Suppressor macrophage (primary cell): ENCODE data around the gene TBPL2.
A peak's percentile ranks its signal among the peaks of the same experiment; 100 is the strongest.
"Not testable (repeated sequence)": the region's sequence is repeated elsewhere in the genome, so short reads cannot be mapped to it uniquely, and the experiment has no call there.

Source experiments
- DNase-seq, 4 experiments: peaks; one replicate each; pipeline ENCODE4 v3.0.0-alpha.2; 2020 to 2022

The TBPL2 gene

GRCh38 chr14:55438066-55438683, 2.2 kb downstream of the TBPL2 start:
- DNase-seq: peak in 3 of 4 experiments; percentile 30 to 51 (median 48)

- no peak for DNase-seq
These were observed 3.5 kb downstream of the TBPL2 start for GRCh38 chr14:55436931-55437330.

- no peak for DNase-seq
These were observed 3.9 kb downstream of the TBPL2 start for GRCh38 chr14:55436519-55436918.

- DNase-seq: no peak
These were observed 5.6 kb downstream of the TBPL2 start for GRCh38 chr14:55434805-55435174.

GRCh38 chr14:55433880-55434804, 6.3 kb downstream of the TBPL2 start:
- no peak for DNase-seq

- no peak for DNase-seq
These were observed 7.8 kb downstream of the TBPL2 start for GRCh38 chr14:55432628-55433027.

GRCh38 chr14:55430024-55430690, 10.3 kb downstream of the TBPL2 start:
- peak; percentile 45 to 73 (median 63) for DNase-seq

GRCh38 chr14:55427439-55427838, 13.0 kb downstream of the TBPL2 start:
- no peak for DNase-seq

GRCh38 chr14:55426891-55427290, 13.5 kb downstream of the TBPL2 start:
- no peak for DNase-seq

GRCh38 chr14:55425091-55425490, 15.3 kb downstream of the TBPL2 start:
- no peak for DNase-seq

GRCh38 chr14:55423969-55424368, 16.4 kb downstream of the TBPL2 start:
- DNase-seq: no peak

- DNase-seq: not testable (repeated sequence)
These were observed 18.1 kb downstream of the TBPL2 start for GRCh38 chr14:55422338-55422737.

GRCh38 chr14:55419663-55420062, 20.8 kb downstream of the TBPL2 start:
- DNase-seq: no peak

GRCh38 chr14:55418411-55418810, 22.0 kb downstream of the TBPL2 start:
- no peak for DNase-seq

GRCh38 chr14:55417955-55418354, 22.5 kb downstream of the TBPL2 start:
- no peak for DNase-seq

- DNase-seq: peak; percentile 34 to 64 (median 39)
These were observed 23.6 kb downstream of the TBPL2 start for GRCh38 chr14:55416866-55417265.

- no peak for DNase-seq
These were observed 25.9 kb downstream of the TBPL2 start for GRCh38 chr14:55414551-55414950.

- DNase-seq: no peak
These were observed 27.7 kb downstream of the TBPL2 start for GRCh38 chr14:55412676-55413075.

GRCh38 chr14:55411426-55412389, 28.7 kb downstream of the TBPL2 start, which contains the start of gene ATG14:
ATG14 (minus strand) TSS chr14:55411830; CDS start chr14:55411822, 8 bp downstream.
- DNase-seq: peak; percentile 76 to 89 (median 88)

- no peak for DNase-seq
These were observed 29.5 kb downstream of the TBPL2 start for GRCh38 chr14:55410876-55411275.

GRCh38 chr14:55404173-55404854, 36.1 kb downstream of the TBPL2 start:
- no peak for DNase-seq
